GM23248 (cell line): ENCODE measurements around the gene NRP2. TPM values are rescaled to one million over a fixed set of nuclear protein-coding genes. Genes with fewer than 3 reads are reported as not detected.

Source experiments
- DNase-seq: peaks from one replicate; pipeline ENCODE4 v3.0.0-alpha.2; 2015
- H2AFZ ChIP-seq: fragments of 200-600 bp; sonication (generic); 2 replicates; pipeline ENCODE4 v1.6.1; 2016; ENCODE audit warnings: antibody characterized with exemption
- H3F3A ChIP-seq: fragments of 200-600 bp; sonication (generic); 2 replicates; pipeline ENCODE4 v1.6.1; 2016; ENCODE audit warnings: mild to moderate bottlenecking, antibody characterized with exemption, mixed run types; ENCODE audit not compliant: insufficient read depth
- H3K27ac ChIP-seq: fragments of 200-600 bp; sonication (generic); 2 replicates; pipeline ENCODE4 v1.5.1; 2016; ENCODE audit warnings: mild to moderate bottlenecking
- H3K27me3 ChIP-seq: fragments of 200-600 bp; sonication (generic); replicated peaks from 2 replicates; pipeline ENCODE4 v1.6.1; 2016; ENCODE audit warnings: mild to moderate bottlenecking; ENCODE audit not compliant: insufficient read depth
- H3K36me3 ChIP-seq: fragments of 200-600 bp; sonication (generic); 2 replicates; pipeline ENCODE4 v1.6.1; 2016; ENCODE audit warnings: low read depth, mild to moderate bottlenecking
- H3K4me1 ChIP-seq: fragments of 200-600 bp; sonication (generic); 2 replicates; pipeline ENCODE4 v1.6.1; 2016; ENCODE audit warnings: mild to moderate bottlenecking; ENCODE audit not compliant: insufficient read depth
- H3K4me2 ChIP-seq: fragments of 200-600 bp; sonication (generic); one replicate; pipeline ENCODE4 v1.6.1; 2016; ENCODE audit warnings: mild to moderate bottlenecking; ENCODE audit not compliant: unreplicated experiment
- H3K4me3 ChIP-seq: fragments of 200-600 bp; sonication (generic); 2 replicates; pipeline ENCODE4 v1.5.1; 2016; ENCODE audit warnings: mild to moderate bottlenecking
- H3K79me2 ChIP-seq: fragments of 200-600 bp; sonication (generic); 2 replicates; pipeline ENCODE4 v1.6.1; 2016; ENCODE audit warnings: mild to moderate bottlenecking; ENCODE audit not compliant: insufficient read depth
- H3K9ac ChIP-seq: fragments of 200-600 bp; sonication (generic); 2 replicates; pipeline ENCODE4 v1.6.1; 2016; ENCODE audit warnings: mild to moderate bottlenecking
- H3K9me2 ChIP-seq: fragments of 200-600 bp; sonication (generic); 2 replicates; pipeline ENCODE4 v1.6.1; 2016; ENCODE audit warnings: mixed run types, mild to moderate bottlenecking, moderate library complexity; ENCODE audit not compliant: insufficient read depth
- H3K9me3 ChIP-seq: fragments of 200-600 bp; sonication (generic); one replicate; pipeline ENCODE4 v1.6.1; 2017; ENCODE audit warnings: low read depth
- H4K20me1 ChIP-seq: fragments of 200-600 bp; sonication (generic); 2 replicates; pipeline ENCODE4 v1.6.0; 2016; ENCODE audit not compliant: insufficient read depth
- EZH2 ChIP-seq: fragments of 200-600 bp; sonication (generic); IDR thresholded peaks from 2 replicates; pipeline ENCODE4 v1.6.1; 2018; ENCODE audit warnings: antibody characterized with exemption, mild to moderate bottlenecking; ENCODE audit not compliant: insufficient read depth, poor library complexity, severe bottlenecking
- EZH2phosphoT487 ChIP-seq: fragments of 200-600 bp; sonication (generic); IDR thresholded peaks from 2 replicates; pipeline ENCODE4 v1.6.1; 2018; ENCODE audit warnings: antibody characterized with exemption, moderate library complexity, mild to moderate bottlenecking, low read depth; ENCODE audit not compliant: insufficient read depth
- WGBS, 2 experiments: methylation state at CpG; one replicate each; pipeline ENCODE4 v1.1.6; 2015 to 2017; ENCODE audit warnings: low lambda C conversion rate in 2 of 2, low coverage in 1 of 2; ENCODE audit errors: missing lambda C conversion rate in 2 of 2; 5-methylcytosine and 5-hydroxymethylcytosine counted together
- in situ Hi-C: fragments of 300-500 bp; cut with MboI; formaldehyde crosslinking; loops from 2 replicates; pipeline ENCODE4 v1.15.0; 2020
- polyA plus RNA-seq: library from polyadenylated mRNA; unstranded; fragments of >200 nt; fragmentation: Nextera tagmentation; extraction: Ambion mirVana; gene quantifications from 2 replicates; pipeline ENCODE4 v1.2.1, GENCODE V29; 2016
- total RNA-seq: library from RNA; depleted of rRNA; stranded (reverse); fragments of >200 nt; shearing (Covaris generic); gene quantifications from 2 replicates; pipeline ENCODE4 v1.2.3, GENCODE V29; 2014

Gene NRP2
- total and polyA plus RNA-seq, 2 experiments from 2014 or later: 6.9 to 9.0 TPM

DNA sequence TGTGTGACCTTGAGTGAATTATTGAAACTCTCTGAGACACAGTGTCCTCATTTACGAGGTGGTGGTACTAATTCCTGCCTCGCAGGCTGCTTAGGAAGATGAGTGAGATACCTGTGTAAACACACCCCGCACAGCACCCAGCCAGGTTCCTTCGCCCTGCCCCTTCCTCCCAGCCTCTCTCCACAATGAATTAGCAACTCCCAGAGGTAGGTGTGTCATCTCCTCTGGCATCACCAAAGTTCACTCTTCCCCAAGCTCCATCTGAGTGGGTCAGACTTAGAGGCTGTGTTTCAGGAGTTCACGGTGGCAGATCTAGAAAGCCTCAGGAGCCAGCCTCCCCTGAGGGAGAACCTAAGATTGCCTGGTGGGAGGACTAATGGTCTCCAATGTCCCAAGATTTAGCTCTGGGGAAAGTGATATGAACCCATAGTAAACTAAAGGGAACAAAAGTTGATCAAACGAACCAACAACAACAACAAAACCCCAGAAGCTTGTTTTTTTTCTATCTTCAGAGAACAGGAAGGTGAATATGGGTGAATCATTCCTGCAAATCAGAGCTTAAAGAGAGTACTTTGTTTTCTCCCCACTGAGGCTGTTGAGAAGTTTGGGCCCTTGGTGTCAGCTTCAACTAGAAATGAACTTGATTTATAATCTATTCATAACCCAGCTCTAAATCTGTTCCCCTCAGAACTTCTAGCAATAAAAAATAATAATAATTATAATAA is 44.4 kb upstream of the NRP2 start:
- H3K79me2 ChIP-seq: no peaks in the 10 kb centered on the region
- H3K9ac ChIP-seq: no peak overlapping the region
- no peaks in the 10 kb centered on the region for H3K27me3 ChIP-seq
- TF ChIP-seq EZH2phosphoT487 (no peak), EZH2 (no peak)
- in situ Hi-C loops: no loop called here
- no peak overlapping the region for H3K4me2 ChIP-seq
- H3K4me1 ChIP-seq: peaks cover 5% of the 10 kb centered on the region
- peak; percentile 9 for DNase-seq
- no peaks in the 10 kb centered on the region for H3K9me3 ChIP-seq
- H3K4me3 ChIP-seq: no peak overlapping the region
- H2AFZ ChIP-seq: no peak overlapping the region
- no peaks in the 10 kb centered on the region for H3K9me2 ChIP-seq
- no peaks in the 10 kb centered on the region for H4K20me1 ChIP-seq
- WGBS, 2 experiments: 92 to 93% methylated on average over 6 of the region's 6 CpGs
- peaks cover 8% of the 10 kb centered on the region; the same call in 1 of the 2 replicates for H3F3A ChIP-seq
- H3K27ac ChIP-seq: no peak overlapping the region
- no peaks in the 10 kb centered on the region for H3K36me3 ChIP-seq

DNA sequence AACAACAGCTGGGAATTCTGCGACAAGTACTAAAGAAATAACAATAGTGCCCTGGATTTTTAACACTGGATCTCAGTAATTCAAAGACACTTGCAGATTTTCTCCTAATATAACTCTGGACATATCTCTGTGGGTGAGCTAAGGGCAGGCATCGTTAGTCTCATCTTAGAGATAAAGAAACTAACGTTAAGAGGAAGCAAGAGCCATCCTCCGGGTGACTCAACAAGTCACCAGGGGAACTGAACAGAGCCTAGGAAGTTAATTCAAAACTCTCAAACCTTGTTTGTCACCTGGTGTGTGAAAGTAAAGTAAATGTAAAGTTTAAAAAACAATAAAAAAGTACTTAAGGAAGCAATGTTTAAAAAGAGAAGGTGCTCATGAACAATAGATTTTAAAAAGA is 41.6 kb upstream of the NRP2 start:
- no peak for DNase-seq
- WGBS, 2 experiments: 77 to 80% methylated on average over 4 of the region's 4 CpGs
- in situ Hi-C loops: no loop called here
- Histone ChIP-seq H3F3A (peaks cover 8% of the 10 kb centered on the region; the same call in 1 of the 2 replicates), H3K27me3 (no peaks in the 10 kb centered on the region), H3K4me3 (no peak overlapping the region), H3K79me2 (no peaks in the 10 kb centered on the region), H3K9ac (no peak overlapping the region), H4K20me1 (no peaks in the 10 kb centered on the region), H3K4me1 (peaks cover 14% of the 10 kb centered on the region), H3K36me3 (no peaks in the 10 kb centered on the region), H3K9me3 (no peaks in the 10 kb centered on the region), H3K27ac (no peak overlapping the region), H3K4me2 (no peak overlapping the region), H2AFZ (no peak overlapping the region), H3K9me2 (no peaks in the 10 kb centered on the region)
- TF ChIP-seq EZH2phosphoT487 (no peak), EZH2 (no peak)

DNA sequence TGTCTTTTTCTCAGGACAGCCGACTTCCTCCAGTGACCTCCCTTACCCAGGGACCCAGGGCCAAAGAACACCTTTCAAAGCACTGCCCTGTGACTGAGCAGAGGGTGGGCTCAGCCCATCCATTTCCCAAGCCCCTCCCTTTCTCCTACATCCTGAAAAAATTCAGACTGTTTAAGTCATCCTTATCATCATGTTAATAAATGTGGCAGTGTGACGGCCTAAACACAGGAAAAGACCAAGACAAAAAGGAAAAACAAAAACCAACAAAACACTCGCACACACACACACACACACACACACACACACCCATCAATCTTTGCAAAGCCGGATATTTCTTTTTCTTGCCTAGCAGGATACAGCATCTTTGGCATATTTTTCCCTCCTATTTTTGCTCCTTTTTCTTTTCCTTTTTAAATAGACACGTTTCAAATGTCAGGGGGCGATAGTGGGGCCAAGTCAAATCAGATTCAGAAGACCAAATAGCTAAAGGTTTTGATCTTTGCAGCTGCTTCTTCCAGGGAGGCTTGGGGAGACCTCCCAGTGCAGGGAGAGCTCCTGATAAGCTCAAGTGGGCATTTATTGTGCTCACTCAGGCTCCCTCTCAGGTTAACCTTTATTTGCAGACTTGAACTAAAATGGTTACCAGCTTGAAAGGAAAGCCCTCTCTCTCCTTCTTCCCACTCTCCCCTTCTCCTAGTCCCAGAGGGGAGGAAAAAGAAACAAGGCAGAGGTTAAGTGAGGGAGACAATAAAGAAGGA is 39.5 kb upstream of the NRP2 start:
- Histone ChIP-seq H3K36me3 (no peaks in the 10 kb centered on the region), H3F3A (no peaks in the 10 kb centered on the region), H3K27me3 (no peaks in the 10 kb centered on the region), H2AFZ (no peak overlapping the region), H3K4me2 (no peak overlapping the region), H3K4me3 (no peak overlapping the region), H3K9me3 (no peaks in the 10 kb centered on the region), H3K27ac (no peak overlapping the region), H3K79me2 (no peaks in the 10 kb centered on the region), H3K9ac (no peak overlapping the region), H4K20me1 (no peaks in the 10 kb centered on the region), H3K9me2 (no peaks in the 10 kb centered on the region), H3K4me1 (0 out of 2 replicates have a peak, but pooled peaks cover 9% of the 10 kb centered on the region)
- WGBS, 2 experiments: 73 to 76% methylated on average over 6 of the region's 6 CpGs
- DNase-seq: no peak
- in situ Hi-C loops: no loop called here
- TF ChIP-seq EZH2phosphoT487: no peak
- TF ChIP-seq EZH2: no peak

DNA sequence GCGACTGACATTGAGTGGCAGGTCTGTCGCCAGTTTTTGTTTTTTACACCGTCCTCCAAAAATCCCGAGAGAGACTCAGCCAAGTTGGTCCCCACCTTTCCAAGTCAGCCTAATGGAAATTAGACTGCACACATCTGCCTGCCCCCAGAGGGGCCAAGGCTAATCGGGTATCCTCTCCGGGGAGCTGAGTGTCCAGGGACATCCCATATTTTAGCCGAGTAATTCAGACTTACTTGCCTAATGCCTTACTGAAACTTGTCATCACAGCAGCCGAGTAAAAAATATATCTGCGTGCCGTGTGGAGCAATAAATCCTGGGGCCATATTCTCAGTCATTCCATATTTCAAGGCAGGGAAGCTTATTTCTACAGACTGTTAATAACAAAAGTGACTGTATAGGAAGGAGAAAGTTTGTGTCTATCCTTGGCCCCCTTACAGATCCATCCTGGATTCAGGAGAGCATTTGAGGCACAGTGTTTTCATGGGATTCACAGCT is 38.9 kb upstream of the NRP2 start:
- Histone ChIP-seq H3K4me3 (no peak overlapping the region), H3K79me2 (no peaks in the 10 kb centered on the region), H3K4me1 (0 out of 2 replicates have a peak, but pooled peaks cover 9% of the 10 kb centered on the region), H3F3A (no peaks in the 10 kb centered on the region), H3K9me2 (no peaks in the 10 kb centered on the region), H2AFZ (no peak overlapping the region), H3K27me3 (no peaks in the 10 kb centered on the region), H3K9me3 (no peaks in the 10 kb centered on the region), H4K20me1 (no peaks in the 10 kb centered on the region), H3K9ac (no peak overlapping the region), H3K4me2 (no peak overlapping the region), H3K36me3 (no peaks in the 10 kb centered on the region), H3K27ac (no peak overlapping the region)
- TF ChIP-seq EZH2 (no peak), EZH2phosphoT487 (no peak)
- DNase-seq: no peak
- in situ Hi-C loops: no loop called here
- 97 to 98% methylated on average over 10 of the region's 10 CpGs for WGBS, 2 experiments
